Fibroblast of villous mesenchyme (primary cell): ENCODE data around the gene CHPT1. TPM values are rescaled to one million over a fixed set of nuclear protein-coding genes. Genes with fewer than 3 reads are reported as not detected.
"Not testable (repeated sequence)": the region's sequence is repeated elsewhere in the genome, so short reads cannot be mapped to it uniquely, and the experiment has no call there.

Experiments used
- DNase-seq: peaks from one replicate; pipeline ENCODE4 v3.0.0-alpha.2; 2010; ENCODE audit warnings: low read depth
- H3K4me3 ChIP-seq: 2 replicates; pipeline ENCODE4 v1.5.1; 2011; ENCODE audit warnings: low read depth, mild to moderate bottlenecking, low read length
- total RNA-seq: library from RNA; depleted of rRNA; stranded (reverse); fragments of >200 nt; gene quantifications from 2 replicates; pipeline ENCODE4 v1.2.3, GENCODE V29; 2012
- TF ChIP-seq, protein P1 (sequence below): IDR thresholded peaks from 2 replicates; pipeline ENCODE4 v1.5.1; 2012; ENCODE audit warnings: low read depth, mild to moderate bottlenecking, low read length; ENCODE audit not compliant: insufficient read depth

CHPT1 gene
- total RNA-seq, 1 donor = 35.4 TPM

DNA sequence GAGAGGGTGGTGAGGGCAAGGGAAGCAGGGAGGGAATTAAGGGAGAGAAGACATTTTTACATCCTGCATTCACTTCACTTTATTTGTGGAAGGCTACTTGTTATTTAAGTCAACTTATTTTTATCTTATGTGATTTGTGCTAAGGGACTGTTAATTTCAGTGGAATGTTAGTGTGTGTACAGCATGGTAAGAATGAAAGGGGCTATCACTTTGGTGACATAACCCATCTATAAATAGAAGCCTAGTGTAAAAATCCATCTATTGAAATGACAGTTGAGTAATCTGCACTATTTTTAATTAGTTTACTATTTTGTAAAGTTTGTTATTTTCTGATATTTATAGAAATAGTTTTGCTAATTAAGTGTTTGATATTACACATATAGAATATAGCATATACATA lies 16.8 kb upstream of the CHPT1 start:
- no peak overlapping the region for H3K4me3 ChIP-seq
- TF ChIP-seq, protein P1, sequence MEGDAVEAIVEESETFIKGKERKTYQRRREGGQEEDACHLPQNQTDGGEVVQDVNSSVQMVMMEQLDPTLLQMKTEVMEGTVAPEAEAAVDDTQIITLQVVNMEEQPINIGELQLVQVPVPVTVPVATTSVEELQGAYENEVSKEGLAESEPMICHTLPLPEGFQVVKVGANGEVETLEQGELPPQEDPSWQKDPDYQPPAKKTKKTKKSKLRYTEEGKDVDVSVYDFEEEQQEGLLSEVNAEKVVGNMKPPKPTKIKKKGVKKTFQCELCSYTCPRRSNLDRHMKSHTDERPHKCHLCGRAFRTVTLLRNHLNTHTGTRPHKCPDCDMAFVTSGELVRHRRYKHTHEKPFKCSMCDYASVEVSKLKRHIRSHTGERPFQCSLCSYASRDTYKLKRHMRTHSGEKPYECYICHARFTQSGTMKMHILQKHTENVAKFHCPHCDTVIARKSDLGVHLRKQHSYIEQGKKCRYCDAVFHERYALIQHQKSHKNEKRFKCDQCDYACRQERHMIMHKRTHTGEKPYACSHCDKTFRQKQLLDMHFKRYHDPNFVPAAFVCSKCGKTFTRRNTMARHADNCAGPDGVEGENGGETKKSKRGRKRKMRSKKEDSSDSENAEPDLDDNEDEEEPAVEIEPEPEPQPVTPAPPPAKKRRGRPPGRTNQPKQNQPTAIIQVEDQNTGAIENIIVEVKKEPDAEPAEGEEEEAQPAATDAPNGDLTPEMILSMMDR = no peak
- no peak for DNase-seq

DNA sequence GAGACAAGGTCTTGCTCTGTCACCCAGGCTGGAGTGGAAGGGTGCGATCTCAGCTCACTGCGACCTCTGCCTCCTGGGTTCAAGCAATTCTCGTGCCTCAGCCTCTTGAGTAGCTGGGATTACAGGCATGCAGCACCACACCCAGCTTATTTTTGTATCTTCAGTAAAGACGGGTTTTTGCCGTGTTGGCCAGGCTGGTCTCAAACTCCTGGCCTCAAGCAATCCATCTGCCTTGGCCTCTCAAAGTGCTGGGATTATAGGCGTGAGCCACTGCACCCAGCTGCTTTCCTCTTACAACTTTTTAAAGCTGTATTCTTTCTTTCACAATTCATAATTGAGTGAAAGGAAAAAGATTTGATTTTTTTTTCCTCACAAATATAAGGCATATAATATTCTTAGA lies 15.8 kb upstream of the CHPT1 start:
- not testable (repeated sequence) for DNase-seq, H3K4me3 ChIP-seq

DNA sequence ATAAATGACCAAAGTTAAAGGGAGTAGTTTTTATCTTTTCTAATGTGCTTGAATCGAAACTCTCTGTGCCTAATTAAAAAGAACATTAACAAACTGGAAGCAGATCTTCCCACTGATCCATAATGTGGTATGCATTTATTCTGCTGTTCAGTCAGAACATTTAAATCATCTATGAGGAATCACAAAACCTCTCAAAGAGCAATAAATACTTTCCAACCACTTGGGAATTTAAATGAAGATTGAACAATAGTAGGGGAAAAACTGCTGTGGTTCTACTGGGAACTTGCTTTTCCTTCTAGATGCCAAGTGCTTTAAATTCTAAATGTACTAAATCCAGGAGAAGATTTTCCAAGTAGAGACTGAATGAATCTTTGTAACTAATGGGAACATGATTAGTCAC lies 12.3 kb upstream of the CHPT1 start:
- TF ChIP-seq, protein P1 = no peak
- DNase-seq = no peak
- H3K4me3 ChIP-seq = no peak overlapping the region

DNA sequence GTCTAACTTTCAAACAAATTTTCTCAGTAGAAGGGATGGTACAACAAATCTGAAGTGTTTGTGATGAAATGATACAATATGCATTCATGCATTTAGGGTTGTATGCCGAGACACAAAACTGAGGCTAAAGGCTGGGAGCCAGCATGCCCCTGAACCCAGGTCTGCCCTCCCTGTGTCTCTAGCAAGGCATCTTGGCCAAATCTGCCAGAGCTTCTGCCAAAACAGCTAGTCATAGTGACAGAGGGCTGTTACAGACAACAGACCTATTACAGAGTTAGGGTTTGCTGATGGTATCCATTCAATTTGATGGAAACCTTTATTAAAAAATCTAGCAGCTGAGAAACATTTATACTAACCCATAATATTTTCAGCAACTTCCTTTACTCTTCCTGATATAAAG lies 11.3 kb upstream of the CHPT1 start:
- H3K4me3 ChIP-seq = no peak overlapping the region
- DNase-seq = no peak
- TF ChIP-seq, protein P1 = no peak

DNA sequence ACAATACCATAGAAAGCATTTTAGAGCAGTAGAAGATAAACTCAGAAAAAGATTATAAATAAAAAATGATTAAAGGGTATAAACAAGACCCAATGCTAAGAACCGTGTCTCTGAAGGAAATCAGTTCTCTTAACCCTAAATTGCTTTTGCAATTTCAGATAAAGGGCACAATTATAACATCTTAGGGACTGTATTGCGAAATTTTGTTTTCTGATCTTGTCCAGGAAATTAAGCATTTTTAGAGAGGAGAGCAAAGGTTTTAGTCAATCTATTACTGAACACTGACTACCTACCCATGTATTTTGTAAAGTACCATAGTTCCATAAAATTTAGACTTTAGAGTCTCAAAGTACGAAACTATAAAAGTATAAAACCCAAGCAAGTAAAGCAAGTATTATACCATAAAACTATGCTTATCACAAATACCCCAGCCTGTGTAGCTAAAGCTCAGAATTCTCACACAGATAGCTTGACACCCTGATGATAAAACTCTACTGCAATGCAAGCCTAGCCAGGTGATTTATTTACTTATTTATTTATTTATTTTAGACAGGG lies 6.8 kb upstream of the CHPT1 start:
- H3K4me3 ChIP-seq = no peak overlapping the region
- no peak for DNase-seq
- TF ChIP-seq, protein P1 = no peak

DNA sequence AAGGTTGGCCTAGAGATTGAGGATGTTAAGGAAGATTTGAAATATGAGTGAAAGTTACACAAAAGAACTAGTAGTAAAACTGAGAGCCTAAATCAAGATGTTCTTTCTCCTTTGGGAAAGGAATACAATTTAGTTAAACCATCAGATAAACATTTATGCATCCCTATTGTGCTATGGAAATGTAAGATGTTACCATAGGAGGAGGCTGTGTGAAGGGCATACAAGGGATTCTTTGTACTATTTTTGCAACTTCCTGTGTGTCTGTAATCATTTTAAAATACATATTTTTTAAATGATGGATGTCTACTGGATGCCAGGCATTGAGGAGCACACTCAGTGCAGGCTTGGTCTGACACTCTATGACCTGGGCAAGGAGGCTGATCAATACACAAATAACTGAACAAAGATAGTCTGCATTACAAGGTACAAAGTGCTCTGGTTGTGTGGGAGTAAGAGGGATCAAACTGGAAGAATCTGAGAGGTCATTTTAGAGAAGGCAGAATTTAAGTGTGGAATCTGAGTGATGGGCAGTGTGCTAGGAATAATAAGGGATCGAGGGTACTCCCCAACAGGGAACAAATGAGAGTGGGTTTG lies 5.8 kb upstream of the CHPT1 start:
- DNase-seq = no peak
- TF ChIP-seq, protein P1 = no peak
- H3K4me3 ChIP-seq = no peak overlapping the region

DNA sequence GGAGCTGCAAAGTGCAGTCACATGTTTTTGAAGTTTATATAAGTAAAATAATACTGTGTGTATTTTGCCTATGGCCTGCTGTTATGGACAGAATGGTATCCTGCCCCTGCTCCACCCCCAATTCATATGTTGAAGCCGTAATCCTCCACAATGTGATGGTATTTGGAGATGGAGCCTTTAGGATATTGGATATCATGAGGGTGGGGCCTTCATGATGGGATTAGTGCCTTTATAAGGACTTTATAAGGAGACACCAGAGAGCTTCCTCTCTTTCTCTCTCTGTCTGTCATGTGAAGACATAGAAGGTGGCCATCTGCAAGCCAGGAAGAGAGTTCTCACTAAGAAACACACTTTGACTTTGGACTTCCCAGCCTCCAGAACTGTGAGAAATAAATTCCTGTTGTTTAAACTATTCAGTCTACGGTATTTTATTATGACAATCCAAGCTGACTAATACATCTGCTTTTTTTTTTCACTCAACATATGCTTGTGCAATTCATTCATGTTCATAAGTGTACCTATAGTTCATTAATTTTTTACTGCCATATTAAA lies 3.1 kb upstream of the CHPT1 start:
- no peak for DNase-seq
- no peak overlapping the region for H3K4me3 ChIP-seq
- TF ChIP-seq, protein P1 = no peak
